ENCODE measurements around the gene KCNQ1.

The KCNQ1 gene

GRCh38 chr11:2869134-2869526 lies 424.3 kb downstream of the KCNQ1 start:
- peaks cover 67% of the 10 kb centered on the region for H3K27me3 ChIP-seq (ENCODE audit: control insufficient read depth, insufficient read depth, low read length)
- no peak overlapping the region for H3K9ac ChIP-seq (ENCODE audit: low read length)
- peaks cover 19% of the 10 kb centered on the region for H3K4me1 ChIP-seq (ENCODE audit: control insufficient read depth, insufficient read depth, low read length)
- H3K36me3 ChIP-seq (ENCODE audit: control insufficient read depth, insufficient read depth, low read length) = no peaks in the 10 kb centered on the region
- H3K9me3 ChIP-seq (ENCODE audit: control insufficient read depth, insufficient read depth, low read depth, low read length) = peaks cover 6% of the 10 kb centered on the region; the same call in 1 of the 2 replicates
- peak overlapping the region; percentile 34; the same call in 1 of the 2 replicates for H3K4me3 ChIP-seq (ENCODE audit: low read depth, low read length)
- no peak overlapping the region for H3K27ac ChIP-seq (ENCODE audit: low read depth, low read length)

DNA sequence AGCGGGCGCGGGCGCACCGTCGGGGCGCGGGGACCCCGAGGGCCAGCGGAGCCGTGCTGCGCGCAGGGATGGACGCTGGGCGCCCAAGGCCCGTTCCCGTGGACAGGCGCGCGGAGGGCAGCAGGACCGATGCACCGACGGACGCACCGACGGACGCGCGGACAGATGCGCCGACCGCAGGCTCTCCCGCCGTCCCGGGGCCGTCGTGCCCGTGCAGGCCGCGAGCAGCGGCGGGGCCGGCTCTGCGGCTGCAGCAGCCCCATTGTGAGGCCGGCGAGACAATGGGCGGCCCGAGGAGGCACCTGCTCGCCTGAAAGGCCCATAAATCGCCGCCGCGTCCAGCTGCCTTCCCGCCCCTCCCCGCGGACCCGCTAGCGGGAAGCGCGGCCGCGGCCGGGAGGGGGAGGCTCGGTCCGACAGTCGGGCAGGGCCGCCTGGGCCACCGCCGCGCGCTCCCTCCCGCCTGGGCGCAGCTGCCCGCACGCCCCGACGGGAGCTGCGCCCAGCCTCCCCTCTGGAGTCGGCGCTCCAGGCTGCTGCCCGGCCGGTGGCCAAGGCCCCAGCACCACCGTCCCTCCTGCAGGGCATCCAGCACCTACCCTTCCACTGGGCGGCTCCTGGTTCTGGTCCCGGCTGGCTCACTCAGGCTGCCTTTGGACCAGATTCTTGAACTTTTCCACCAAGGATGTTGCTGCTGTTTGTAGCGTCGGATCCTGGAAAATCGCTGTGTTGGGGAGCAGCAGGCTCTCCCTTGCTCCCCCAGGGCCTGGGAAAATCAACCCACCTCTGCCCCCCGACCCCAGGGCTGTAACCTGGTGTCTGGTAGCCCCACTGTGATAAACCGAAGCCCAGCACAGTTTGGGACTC lies 425.0 kb downstream of the KCNQ1 start:
- H3K27me3 ChIP-seq (ENCODE audit: control insufficient read depth, insufficient read depth, low read length) = peaks cover 64% of the 10 kb centered on the region
- no peak overlapping the region for H3K27ac ChIP-seq (ENCODE audit: low read depth, low read length)
- H3K4me3 ChIP-seq (ENCODE audit: low read depth, low read length) = peak overlapping the region; percentile 6; the same call in 1 of the 2 replicates

DNA sequence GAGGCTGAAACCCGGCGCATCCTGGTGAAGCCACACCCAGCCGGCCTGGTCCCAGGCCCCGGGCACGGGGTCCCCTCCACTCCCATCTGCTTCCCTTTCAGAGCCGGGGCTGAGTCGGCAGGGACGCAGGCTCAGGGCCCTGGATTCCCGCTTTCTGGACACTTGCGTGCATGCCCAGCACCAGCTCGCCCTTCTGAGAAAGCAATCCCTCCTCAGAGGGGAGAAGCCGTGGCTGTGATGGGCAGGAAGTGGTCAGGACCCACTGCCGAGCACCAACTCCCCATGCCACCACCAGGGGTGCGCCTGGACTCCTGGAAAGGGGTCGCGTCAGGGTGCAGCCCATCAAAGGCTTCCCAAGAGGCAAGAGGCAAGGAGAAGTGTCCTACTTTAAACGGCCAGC lies 425.7 kb downstream of the KCNQ1 start:
- no peak overlapping the region for H3K27ac ChIP-seq (ENCODE audit: low read depth, low read length)
- no peak overlapping the region for H3K4me3 ChIP-seq (ENCODE audit: low read depth, low read length)
- no peak overlapping the region for H3K9ac ChIP-seq (ENCODE audit: low read length)
- peaks cover 64% of the 10 kb centered on the region for H3K27me3 ChIP-seq (ENCODE audit: control insufficient read depth, insufficient read depth, low read length)
- H3K4me1 ChIP-seq (ENCODE audit: control insufficient read depth, insufficient read depth, low read length) = peaks cover 19% of the 10 kb centered on the region
- no peaks in the 10 kb centered on the region for H3K36me3 ChIP-seq (ENCODE audit: control insufficient read depth, insufficient read depth, low read length)
- peaks cover 14% of the 10 kb centered on the region for H3K9me3 ChIP-seq (ENCODE audit: control insufficient read depth, insufficient read depth, low read depth, low read length)

More for the DNA sequence above, 425.0 kb downstream of the KCNQ1 start:
- H3K9me3 ChIP-seq (ENCODE audit: control insufficient read depth, insufficient read depth, low read depth, low read length) = peaks cover 9% of the 10 kb centered on the region; the same call in 1 of the 2 replicates
- H3K4me1 ChIP-seq (ENCODE audit: control insufficient read depth, insufficient read depth, low read length) = peaks cover 19% of the 10 kb centered on the region
- H3K9ac ChIP-seq (ENCODE audit: low read length) = no peak overlapping the region
- no peaks in the 10 kb centered on the region for H3K36me3 ChIP-seq (ENCODE audit: control insufficient read depth, insufficient read depth, low read length)

DNA sequence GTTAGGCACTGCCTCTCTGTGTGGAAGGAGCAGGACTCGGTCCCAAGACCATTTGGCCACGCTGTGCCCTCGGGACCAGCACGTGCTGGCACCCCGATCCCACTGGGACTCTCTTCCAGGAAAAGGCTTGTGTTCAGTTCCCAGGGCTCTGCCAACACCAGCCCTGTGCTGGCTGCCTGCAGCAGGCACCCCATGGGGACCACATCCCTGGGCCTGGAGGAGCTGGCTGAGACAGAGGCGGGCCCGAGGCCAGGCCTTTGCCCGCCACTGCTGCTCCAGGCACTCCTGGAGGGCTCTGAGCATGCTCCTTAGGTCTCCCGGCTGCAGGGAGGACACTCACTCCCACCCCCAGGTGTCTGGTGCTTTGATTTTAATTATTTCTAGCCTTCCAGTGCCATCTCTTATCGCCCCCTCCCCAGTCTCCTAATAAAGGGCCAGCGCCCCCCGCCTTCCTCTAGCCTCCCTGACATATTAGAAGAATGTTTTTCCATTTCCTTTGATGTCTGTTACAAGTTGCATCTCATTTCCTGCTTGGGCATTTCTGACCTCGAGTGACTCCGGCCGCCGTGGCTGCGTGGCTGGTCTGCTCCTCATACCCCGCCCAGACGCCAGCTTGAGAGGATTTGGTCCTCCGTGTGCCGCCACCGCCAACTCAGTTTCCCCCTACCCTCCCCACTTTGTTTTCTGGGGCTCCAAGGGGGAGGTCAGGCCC lies 426.3 kb downstream of the KCNQ1 start:
- peaks cover 61% of the 10 kb centered on the region for H3K27me3 ChIP-seq (ENCODE audit: control insufficient read depth, insufficient read depth, low read length)
- H3K9me3 ChIP-seq (ENCODE audit: control insufficient read depth, insufficient read depth, low read depth, low read length) = peaks cover 14% of the 10 kb centered on the region
- no peaks in the 10 kb centered on the region for H3K36me3 ChIP-seq (ENCODE audit: control insufficient read depth, insufficient read depth, low read length)
- H3K27ac ChIP-seq (ENCODE audit: low read depth, low read length) = no peak overlapping the region
- peaks cover 19% of the 10 kb centered on the region for H3K4me1 ChIP-seq (ENCODE audit: control insufficient read depth, insufficient read depth, low read length)
- no peak overlapping the region for H3K4me3 ChIP-seq (ENCODE audit: low read depth, low read length)
- H3K9ac ChIP-seq (ENCODE audit: low read length) = no peak overlapping the region

DNA sequence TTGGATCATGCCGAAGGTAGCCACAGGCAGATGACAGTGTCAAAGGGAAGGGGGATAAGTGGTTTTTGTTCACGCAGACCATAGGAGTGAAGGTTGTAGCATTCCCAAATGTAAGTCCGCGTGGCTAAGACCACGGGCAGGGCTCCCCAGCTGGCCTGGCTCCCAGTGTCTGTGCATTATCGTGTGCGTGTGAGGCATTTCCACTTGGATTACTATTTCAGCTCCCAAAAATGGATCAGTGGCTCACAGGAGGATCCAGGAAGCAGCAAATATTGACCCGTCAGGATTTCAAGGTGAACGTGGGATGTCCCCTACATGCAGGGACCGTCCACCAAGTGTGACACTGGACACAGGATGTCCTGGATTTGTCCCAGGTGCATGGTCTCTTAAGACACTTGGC lies 430.2 kb downstream of the KCNQ1 start:
- Histone ChIP-seq H3K4me1 (ENCODE audit: control insufficient read depth, insufficient read depth, low read length) (peaks cover 5% of the 10 kb centered on the region), H3K27ac (ENCODE audit: low read depth, low read length) (no peak overlapping the region), H3K9me3 (ENCODE audit: control insufficient read depth, insufficient read depth, low read depth, low read length) (peaks cover 15% of the 10 kb centered on the region), H3K27me3 (ENCODE audit: control insufficient read depth, insufficient read depth, low read length) (peaks cover 42% of the 10 kb centered on the region), H3K36me3 (ENCODE audit: control insufficient read depth, insufficient read depth, low read length) (no peaks in the 10 kb centered on the region), H3K4me3 (ENCODE audit: low read depth, low read length) (no peak overlapping the region), H3K9ac (ENCODE audit: low read length) (no peak overlapping the region)

- no peaks in the 10 kb centered on the region for H3K4me1 ChIP-seq (ENCODE audit: control insufficient read depth, insufficient read depth, low read length)
- no peak overlapping the region for H3K27ac ChIP-seq (ENCODE audit: low read depth, low read length)
- no peak overlapping the region for H3K9ac ChIP-seq (ENCODE audit: low read length)
- peaks cover 51% of the 10 kb centered on the region for H3K27me3 ChIP-seq (ENCODE audit: control insufficient read depth, insufficient read depth, low read length)
- no peak overlapping the region for H3K4me3 ChIP-seq (ENCODE audit: low read depth, low read length)
- H3K9me3 ChIP-seq (ENCODE audit: control insufficient read depth, insufficient read depth, low read depth, low read length) = peaks cover 15% of the 10 kb centered on the region
- no peaks in the 10 kb centered on the region for H3K36me3 ChIP-seq (ENCODE audit: control insufficient read depth, insufficient read depth, low read length)
Measured at GRCh38 chr11:2877474-2877873, 432.7 kb downstream of the KCNQ1 start.

DNA sequence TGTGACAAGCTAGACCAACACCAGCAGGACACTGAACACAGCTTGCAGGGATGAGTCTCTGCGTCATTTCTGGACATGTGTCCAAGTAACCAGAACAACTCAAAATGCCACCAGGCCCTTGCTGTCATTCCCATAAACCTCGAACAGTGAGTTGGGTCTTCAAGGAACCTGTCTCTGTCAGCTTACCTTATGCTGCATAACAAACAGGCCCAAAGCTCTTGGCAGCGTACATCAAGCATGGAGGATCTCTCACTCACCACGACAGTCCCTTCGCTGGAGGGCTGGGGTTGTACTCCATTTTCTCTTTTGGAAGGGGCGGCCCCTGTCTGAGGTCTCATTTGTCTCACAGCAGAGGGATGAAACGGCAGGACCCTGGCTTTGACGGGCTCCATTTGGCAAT lies 434.0 kb downstream of the KCNQ1 start:
- Histone ChIP-seq H3K4me1 (ENCODE audit: control insufficient read depth, insufficient read depth, low read length) (peaks cover 7% of the 10 kb centered on the region; the same call in 1 of the 2 replicates), H3K27ac (ENCODE audit: low read depth, low read length) (no peak overlapping the region)

GRCh38 chr11:2880646-2881045 lies 435.8 kb downstream of the KCNQ1 start:
- no peaks in the 10 kb centered on the region for H3K36me3 ChIP-seq (ENCODE audit: control insufficient read depth, insufficient read depth, low read length)
- peaks cover 11% of the 10 kb centered on the region for H3K4me1 ChIP-seq (ENCODE audit: control insufficient read depth, insufficient read depth, low read length)
- no peak overlapping the region for H3K27ac ChIP-seq (ENCODE audit: low read depth, low read length)
- no peak overlapping the region for H3K9ac ChIP-seq (ENCODE audit: low read length)
- H3K27me3 ChIP-seq (ENCODE audit: control insufficient read depth, insufficient read depth, low read length) = peaks cover 63% of the 10 kb centered on the region
- peaks cover 7% of the 10 kb centered on the region for H3K9me3 ChIP-seq (ENCODE audit: control insufficient read depth, insufficient read depth, low read depth, low read length)
- no peak overlapping the region for H3K4me3 ChIP-seq (ENCODE audit: low read depth, low read length)

More for the DNA sequence above, 434.0 kb downstream of the KCNQ1 start:
- Histone ChIP-seq H3K9me3 (ENCODE audit: control insufficient read depth, insufficient read depth, low read depth, low read length) (peaks cover 15% of the 10 kb centered on the region), H3K36me3 (ENCODE audit: control insufficient read depth, insufficient read depth, low read length) (no peaks in the 10 kb centered on the region), H3K27me3 (ENCODE audit: control insufficient read depth, insufficient read depth, low read length) (peaks cover 64% of the 10 kb centered on the region), H3K9ac (ENCODE audit: low read length) (no peak overlapping the region), H3K4me3 (ENCODE audit: low read depth, low read length) (no peak overlapping the region)

GRCh38 chr11:2881076-2881980 lies 436.5 kb downstream of the KCNQ1 start:
- Histone ChIP-seq H3K9ac (ENCODE audit: low read length) (no peak overlapping the region), H3K4me1 (ENCODE audit: control insufficient read depth, insufficient read depth, low read length) (peaks cover 13% of the 10 kb centered on the region), H3K36me3 (ENCODE audit: control insufficient read depth, insufficient read depth, low read length) (no peaks in the 10 kb centered on the region), H3K27ac (ENCODE audit: low read depth, low read length) (no peak overlapping the region), H3K27me3 (ENCODE audit: control insufficient read depth, insufficient read depth, low read length) (peaks cover 64% of the 10 kb centered on the region), H3K4me3 (ENCODE audit: low read depth, low read length) (no peak overlapping the region), H3K9me3 (ENCODE audit: control insufficient read depth, insufficient read depth, low read depth, low read length) (peaks cover 7% of the 10 kb centered on the region)

DNA sequence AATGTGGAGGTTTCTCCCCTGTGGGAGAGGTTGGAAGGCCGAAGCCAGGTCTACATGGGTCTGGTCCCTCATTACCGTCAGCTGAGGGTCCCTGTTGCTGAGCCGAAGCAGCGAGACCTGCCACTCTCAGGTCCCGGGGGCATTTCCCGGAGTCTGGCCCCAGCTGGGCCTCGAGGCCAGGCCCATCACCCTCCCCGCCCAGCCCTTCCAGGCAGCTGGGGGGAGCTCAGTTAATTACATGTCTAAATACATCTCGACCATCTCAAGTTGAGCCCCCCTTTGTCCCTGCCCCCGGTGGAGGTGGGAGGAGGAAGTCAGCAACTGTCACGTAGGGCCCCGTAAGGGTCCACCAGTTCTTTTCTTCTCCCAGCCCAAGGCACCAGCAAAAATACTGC lies 437.2 kb downstream of the KCNQ1 start:
- Histone ChIP-seq H3K27me3 (ENCODE audit: control insufficient read depth, insufficient read depth, low read length) (peaks cover 68% of the 10 kb centered on the region), H3K9ac (ENCODE audit: low read length) (no peak overlapping the region), H3K9me3 (ENCODE audit: control insufficient read depth, insufficient read depth, low read depth, low read length) (peaks cover 7% of the 10 kb centered on the region), H3K4me3 (ENCODE audit: low read depth, low read length) (no peak overlapping the region), H3K36me3 (ENCODE audit: control insufficient read depth, insufficient read depth, low read length) (no peaks in the 10 kb centered on the region), H3K4me1 (ENCODE audit: control insufficient read depth, insufficient read depth, low read length) (peaks cover 19% of the 10 kb centered on the region), H3K27ac (ENCODE audit: low read depth, low read length) (no peak overlapping the region)
